HCT116 (cell line): ENCODE results near the gene CHRNB4. TPM values are rescaled to one million over a fixed set of nuclear protein-coding genes. Genes with fewer than 3 reads are reported as not detected.

Source experiments
- ATAC-seq: fragments of 200-7000 bp; cut with Tn5 transposase; 2 replicates; pipeline ENCODE4 v1.9.1; 2020; ENCODE audit warnings: mild to moderate bottlenecking, moderate library complexity
- BruUV-seq: library from RNA; stranded (reverse); fragments of 400-500 nt; replicated peaks from 2 replicates; lab custom pipeline; 2021; lab: Mats Ljungman, UMichigan
- CTCF ChIA-PET: fragments of 300-600 bp; sonication (Branson Sonifier 250); formaldehyde crosslinking; loops from one replicate; lab custom pipeline; 2021; ENCODE audit warnings: antibody characterized with exemption; lab: Charles Lee
- POLR2A ChIA-PET: fragments of 300-600, 350-600 bp; sonication (Branson Sonifier 250); formaldehyde crosslinking; loops from one replicate; lab custom pipeline; 2021; ENCODE audit warnings: antibody characterized with exemption; lab: Charles Lee
- RAD21 ChIA-PET, 2 experiments: fragments of 300-600 bp; sonication (Branson Sonifier 250); formaldehyde crosslinking; loops; one replicate each; lab custom pipeline; 2023; ENCODE audit warnings: low total read pairs in 2 of 2; ENCODE audit not compliant: uncharacterized antibody in 2 of 2, unreplicated experiment in 2 of 2, low non-redundant PET in 1 of 2; lab: Charles Lee
- DNase-seq: peaks from one replicate; pipeline ENCODE4 v3.0.0-alpha.2; 2010; ENCODE audit warnings: low read depth, low spot score
- H2AFZ ChIP-seq: fragments of 200-600 bp; shearing (Covaris generic), sonication (generic); 2 replicates; pipeline ENCODE4 v1.6.1; 2017; ENCODE audit warnings: low read depth, mixed run types, mixed read lengths, antibody characterized with exemption, low read length; ENCODE audit not compliant: poor library complexity, severe bottlenecking
- H3K27ac ChIP-seq: 2 replicates; pipeline ENCODE4 v1.5.1; 2012; ENCODE audit warnings: low read depth, low read length
- H3K27me3 ChIP-seq: fragments of 200-600 bp; sonication (generic); 2 replicates; pipeline ENCODE4 v1.6.1; 2016; ENCODE audit warnings: mixed run types, low read length, mixed read lengths; ENCODE audit not compliant: insufficient read depth
- H3K36me3 ChIP-seq, 2 experiments: fragments of 200-500 bp in 1 of 2; fragments of 200-600 bp in 1 of 2; sonication (Bioruptor generic) in 1 of 2; sonication (generic) in 1 of 2; 2 replicates each; pipeline versions ENCODE4 v1.5.1 to v1.6.1; 2014 to 2016; ENCODE audit warnings: low read length in 2 of 2, inconsistent platforms in 1 of 2, mixed read lengths in 1 of 2, mixed run types in 1 of 2; ENCODE audit not compliant: insufficient read depth in 2 of 2, control insufficient read depth in 1 of 2
- H3K4me1 ChIP-seq, 2 experiments: fragments of 200-600 bp in 1 of 2; sonication (generic) in 1 of 2; 2 replicates each; pipeline versions ENCODE4 v1.5.1 to v1.6.1; 2012 to 2017; ENCODE audit warnings: low read length in 2 of 2, inconsistent platforms in 1 of 2, mild to moderate bottlenecking in 1 of 2, mixed read lengths in 1 of 2, mixed run types in 1 of 2, moderate library complexity in 1 of 2; ENCODE audit not compliant: insufficient read depth in 2 of 2, control insufficient read depth in 1 of 2
- H3K4me2 ChIP-seq: fragments of 200-600 bp; sonication (generic); 2 replicates; pipeline ENCODE4 v1.6.1; 2017; ENCODE audit warnings: mixed run types, low read length, mixed read lengths
- H3K4me3 ChIP-seq, 2 experiments: fragments of 200-600 bp in 1 of 2; sonication (generic) in 1 of 2; replicated peaks in 1 of 2; 2 replicates each; pipeline ENCODE4 v1.5.1; 2011 to 2016; ENCODE audit warnings: low read length in 2 of 2, control low read depth in 1 of 2, low read depth in 1 of 2, mild to moderate bottlenecking in 1 of 2, mixed read lengths in 1 of 2, mixed run types in 1 of 2
- H3K79me2 ChIP-seq: fragments of 200-600 bp; sonication (generic); 2 replicates; pipeline ENCODE4 v1.6.1; 2017; ENCODE audit warnings: mild to moderate bottlenecking, mixed run types, low read length, moderate library complexity, mixed read lengths; ENCODE audit not compliant: insufficient read depth
- H3K9ac ChIP-seq: fragments of 200-600 bp; sonication (generic); 2 replicates; pipeline ENCODE4 v1.6.1; 2016; ENCODE audit warnings: low read length, mixed read lengths
- H3K9me2 ChIP-seq: fragments of 200-600 bp; sonication (generic), shearing (Covaris generic); 2 replicates; pipeline ENCODE4 v1.6.1; 2017; ENCODE audit warnings: mixed run types, mild to moderate bottlenecking, moderate library complexity; ENCODE audit not compliant: insufficient read depth
- H3K9me3 ChIP-seq, 2 experiments: fragments of 200-500 bp in 1 of 2; fragments of 200-600 bp in 1 of 2; sonication (Bioruptor generic) in 1 of 2; sonication (generic) in 1 of 2; 2 replicates each; pipeline ENCODE4 v1.6.1; 2014 to 2017; ENCODE audit warnings: low read length in 2 of 2, mixed read lengths in 2 of 2, inconsistent platforms in 1 of 2, low read depth in 1 of 2, mild to moderate bottlenecking in 1 of 2, mixed run types in 1 of 2, moderate library complexity in 1 of 2; ENCODE audit not compliant: control insufficient read depth in 1 of 2, insufficient read depth in 1 of 2
- H4K20me1 ChIP-seq: fragments of 200-600 bp; sonication (generic), shearing (Covaris generic); 2 replicates; pipeline ENCODE4 v1.6.1; 2017; ENCODE audit warnings: mixed run types, mild to moderate bottlenecking, moderate library complexity; ENCODE audit not compliant: insufficient read depth
- ATF3 ChIP-seq: IDR thresholded peaks from 2 replicates; pipeline ENCODE4 v1.6.1; 2012
- EGR1 ChIP-seq: IDR thresholded peaks from 2 replicates; pipeline ENCODE4 v1.6.1; 2012; ENCODE audit warnings: low read depth
- EZH2 ChIP-seq: fragments of 200-600 bp; sonication (generic); IDR thresholded peaks from 2 replicates; pipeline ENCODE4 v1.6.1; 2017; ENCODE audit warnings: antibody characterized with exemption, mixed run types
- EZH2phosphoT487 ChIP-seq: fragments of 200-600 bp; IDR thresholded peaks from 2 replicates; pipeline ENCODE4 v1.6.1; 2018; ENCODE audit warnings: antibody characterized with exemption, borderline replicate concordance
- FOSL1 ChIP-seq: IDR thresholded peaks from 2 replicates; pipeline ENCODE4 v1.6.1; 2012; ENCODE audit warnings: low read depth
- SP1 ChIP-seq: IDR thresholded peaks from 2 replicates; pipeline ENCODE4 v1.6.1; 2012; ENCODE audit warnings: low read depth
- TCF7L2 ChIP-seq: IDR thresholded peaks from 2 replicates; pipeline ENCODE4 v1.7.0; 2011; ENCODE audit warnings: borderline replicate concordance, inconsistent platforms; ENCODE audit not compliant: insufficient read depth, insufficient read length; ENCODE audit errors: extremely low read depth
- YY1 ChIP-seq: IDR thresholded peaks from 2 replicates; pipeline ENCODE4 v1.6.1; 2011; ENCODE audit warnings: low read length, low read depth, moderate library complexity, mild to moderate bottlenecking; ENCODE audit not compliant: insufficient replicate concordance; ENCODE audit errors: extremely low read depth
- ZFX ChIP-seq: fragments of 450-650 bp; IDR thresholded peaks from 2 replicates; pipeline ENCODE4 v1.6.1; 2017
- ZNF274 ChIP-seq: fragments of 200-500 bp; sonication (Bioruptor generic); IDR thresholded peaks from 2 replicates; pipeline ENCODE4 v1.6.1; 2014; ENCODE audit warnings: mild to moderate bottlenecking, low read depth, low read length, inconsistent platforms
- intact Hi-C: fragments of 100-400 bp; cut with micrococcal nuclease; formaldehyde crosslinking; loops from 2 replicates; pipeline ENCODE4 v1.10.0; 2022
- total RNA-seq: library from RNA; stranded (reverse); gene quantifications from one replicate; pipeline ENCODE4 v1.2.1, GENCODE V29; 2021; ENCODE audit not compliant: unreplicated experiment

Gene CHRNB4
- total RNA-seq, 1 experiment from 2014 or later: 2.0 TPM

DNA sequence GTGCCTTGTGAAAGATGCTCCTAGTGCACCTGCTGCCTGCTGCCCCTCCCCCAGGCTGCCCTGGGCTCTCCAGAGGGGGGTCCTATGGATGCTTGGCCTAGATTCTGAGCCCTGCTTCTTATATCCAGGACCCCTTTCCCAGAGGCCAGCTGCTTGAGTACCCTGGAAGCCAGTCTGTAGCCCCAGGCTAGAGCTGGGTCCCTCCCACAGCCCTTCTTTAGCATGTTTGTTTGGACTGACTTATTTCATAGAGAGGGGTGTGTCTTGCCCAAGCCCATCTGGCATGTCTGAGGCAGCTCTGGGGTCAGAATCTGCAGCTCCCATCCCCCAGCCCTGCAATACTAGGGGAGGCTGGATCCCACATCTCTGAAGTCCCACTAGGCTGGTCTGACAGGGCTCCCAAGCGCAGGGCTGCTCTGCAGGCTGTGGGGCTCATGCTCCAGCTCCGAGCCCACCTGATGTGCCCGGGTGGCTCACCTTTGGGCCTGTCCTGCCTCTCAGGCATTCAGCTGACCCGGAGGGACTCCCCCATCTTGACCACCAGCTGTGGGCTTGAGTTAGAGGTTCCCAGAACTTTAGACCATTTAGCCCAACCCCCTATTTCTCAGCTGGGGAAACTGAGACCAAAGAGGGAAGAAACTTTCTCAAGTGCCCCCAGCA, 3.1 kb downstream of the CHRNB4 start:
- no TSS peak for BruUV-seq
- no peak for DNase-seq
- Histone ChIP-seq H3K9me3 (peaks cover under 1 to 8% of the 10 kb centered on the region in 2 experiments; a peak in 1 of 4 replicates), H3K4me3 (no peak overlapping the region), H3K9ac (no peak overlapping the region), H3K27me3 (no peaks in the 10 kb centered on the region), H3K9me2 (no peaks in the 10 kb centered on the region), H3K4me2 (no peak overlapping the region), H4K20me1 (no peaks in the 10 kb centered on the region), H3K27ac (no peak overlapping the region), H3K79me2 (no peaks in the 10 kb centered on the region), H3K36me3 (no peaks in the 10 kb centered on the region), H3K4me1 (peaks cover 2 to 15% of the 10 kb centered on the region in 2 experiments; a peak in 2 of 4 replicates), H2AFZ (no peak overlapping the region)
- ChIA-PET POLR2A (no interaction called here), CTCF (interaction anchor here (1.0 to 3.7 kb wide), 4 partner anchors 8 to 102 kb away, joined by 3 to 19 read pairs (median 8); no protein-coding TSS in a partner anchor), RAD21 (interaction anchor here in 1 of 2 experiments (1.7 kb wide), 1 partner anchor 71 kb away, joined by 4 read pairs; no protein-coding TSS in a partner anchor)
- TF ChIP-seq TCF7L2: no peak
- TF ChIP-seq SP1: no peak
- no peak for TF ChIP-seq EZH2
- no peak for TF ChIP-seq EZH2phosphoT487
- TF ChIP-seq YY1: no peak
- no peak for TF ChIP-seq ZNF274
- TF ChIP-seq ZFX: no peak
- TF ChIP-seq FOSL1: no peak
- no peak for TF ChIP-seq EGR1
- no peak for TF ChIP-seq ATF3
- ATAC-seq: no peak
- intact Hi-C loops: loop anchor here (1.0 kb wide), 2 partner anchors 71 to 113 kb away; no protein-coding TSS in a partner anchor
